Fibroblast of skin of right quadriceps (primary cell): ENCODE results near the gene DUS2.
"Not testable (repeated sequence)": the region's sequence is repeated elsewhere in the genome, so short reads cannot be mapped to it uniquely, and the experiment has no call there.

Experiments used
- DNase-seq: peaks from one replicate; pipeline ENCODE4 v3.0.0-alpha.2; 2013

Gene DUS2

DNA sequence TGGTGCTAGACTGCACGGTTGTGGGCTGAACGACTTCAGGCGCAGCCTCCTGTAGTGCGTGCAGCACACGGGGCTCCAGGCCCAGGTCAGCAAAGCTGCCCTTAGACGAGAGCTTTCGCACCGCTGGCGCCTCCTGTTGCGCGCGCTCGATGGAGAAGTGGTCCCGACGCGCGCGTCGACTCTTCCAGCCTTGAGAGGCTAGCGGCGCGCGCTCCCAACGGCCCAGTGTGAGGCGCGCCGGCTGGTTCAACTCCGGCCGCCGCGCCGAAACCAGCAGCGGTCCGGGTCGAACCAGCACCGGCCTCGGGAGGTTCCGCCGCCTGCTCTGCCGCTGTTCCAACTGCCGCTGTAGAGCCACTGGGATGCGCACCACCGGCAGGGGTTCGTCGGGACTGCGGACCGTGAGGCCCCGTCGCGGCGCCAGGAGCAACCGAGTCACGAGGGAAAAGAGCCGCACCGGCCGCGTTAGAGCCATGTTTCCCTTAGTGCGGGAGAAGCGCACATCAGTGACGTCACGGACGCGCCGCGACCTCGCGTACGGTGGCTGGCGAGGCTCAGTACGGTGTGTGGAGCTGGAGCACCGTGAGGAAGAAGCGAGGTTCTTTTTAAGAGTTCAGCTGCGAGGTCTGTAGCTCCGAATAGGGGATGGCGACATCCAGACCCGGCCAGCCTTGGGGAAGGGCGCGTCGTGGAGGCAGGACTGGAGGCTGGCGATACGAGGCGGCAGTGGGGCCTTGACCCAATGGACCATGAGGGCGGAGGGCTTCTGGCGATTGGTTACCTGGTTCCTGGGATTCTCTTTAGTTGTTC, at the start of gene DUS2, which contains the start of gene DDX28:
Gene DUS2 (plus strand): TSS at position 557 of the 810 bp plus-strand sequence. CDS start 14,740 bp downstream, outside the sequence.
Gene DDX28 (minus strand): TSS at position 505 of the 810 bp plus-strand sequence. CDS start 30 bp downstream, at position 475.
- DNase-seq: peak; percentile 91

DNA sequence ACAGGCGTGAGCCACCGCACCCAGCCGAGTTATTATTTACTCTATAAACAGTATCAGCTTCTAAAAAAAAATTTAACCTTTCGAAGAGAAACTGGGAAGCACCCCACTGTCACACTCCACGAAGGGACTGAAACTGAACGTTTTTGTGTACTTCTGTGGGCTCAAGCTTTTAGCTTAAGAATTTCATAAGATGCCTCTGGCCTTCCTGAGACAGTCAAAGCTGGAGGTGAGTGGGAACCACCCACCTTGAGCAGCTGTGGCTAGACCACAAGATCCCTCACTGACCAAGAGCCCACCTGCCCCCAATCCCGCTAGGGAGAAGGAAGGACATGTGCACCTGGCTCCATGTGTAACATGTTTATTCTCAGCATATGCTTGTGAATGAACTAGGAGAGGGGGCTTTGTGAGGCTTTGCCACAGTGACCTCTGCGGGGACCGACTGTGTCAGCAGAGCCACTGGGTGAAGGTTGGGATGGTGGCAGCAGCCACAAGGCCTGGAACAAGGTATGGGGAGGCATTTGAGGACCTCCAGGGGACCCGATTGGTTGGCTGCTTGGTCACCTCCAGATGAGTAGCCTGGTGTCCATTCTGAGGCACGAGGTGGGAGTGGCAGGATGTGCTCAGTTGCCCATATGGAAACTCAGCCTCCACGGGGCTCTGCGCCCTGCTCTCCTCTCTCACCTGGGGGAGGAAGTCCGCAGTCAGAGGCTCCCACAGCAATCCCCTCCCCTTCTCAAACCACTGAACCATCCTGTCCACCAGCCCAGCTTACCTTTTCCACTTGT, 47.6 kb upstream of the DUS2 start:
- no peak for DNase-seq

DNA sequence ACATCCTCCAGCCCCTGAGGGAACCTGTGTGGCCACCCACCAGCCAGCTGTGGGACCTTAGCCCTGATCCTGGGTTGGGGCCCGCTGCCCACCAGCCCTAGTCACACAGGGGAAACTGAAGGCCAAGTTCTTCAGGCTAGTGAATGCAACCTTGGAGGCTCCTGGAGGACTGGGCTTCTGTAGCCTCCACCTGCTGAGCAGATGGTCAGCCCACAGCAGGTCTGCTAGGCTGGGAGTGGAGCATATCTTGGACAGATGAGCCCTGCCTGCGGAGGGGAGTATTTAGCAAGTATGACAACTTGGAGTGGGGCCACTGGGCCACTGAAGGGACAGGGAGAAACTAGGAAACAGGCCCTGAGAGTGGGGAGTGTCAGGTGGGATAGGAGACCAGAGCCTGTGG, 46.9 kb upstream of the DUS2 start:
- no peak for DNase-seq

DNA sequence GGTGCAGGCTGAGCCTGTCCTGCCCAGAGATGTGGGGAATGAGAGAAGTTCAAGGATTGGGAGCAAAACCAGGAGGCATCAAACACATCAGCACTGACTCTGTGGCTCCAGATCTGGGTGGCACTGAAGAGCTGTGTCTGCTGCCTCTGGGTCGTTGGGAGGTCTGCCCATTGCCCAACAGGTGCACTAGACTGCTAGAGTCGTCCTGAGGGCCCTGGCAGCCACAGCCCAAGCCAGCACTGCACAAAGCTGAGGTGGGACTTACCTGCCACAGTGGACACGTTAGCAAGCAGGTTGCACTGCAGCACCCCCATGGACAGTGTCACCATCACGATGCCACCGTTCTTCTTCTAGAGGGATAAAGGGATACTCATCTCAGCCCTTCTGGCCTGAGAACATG, 46.1 kb upstream of the DUS2 start:
- DNase-seq: no peak

DNA sequence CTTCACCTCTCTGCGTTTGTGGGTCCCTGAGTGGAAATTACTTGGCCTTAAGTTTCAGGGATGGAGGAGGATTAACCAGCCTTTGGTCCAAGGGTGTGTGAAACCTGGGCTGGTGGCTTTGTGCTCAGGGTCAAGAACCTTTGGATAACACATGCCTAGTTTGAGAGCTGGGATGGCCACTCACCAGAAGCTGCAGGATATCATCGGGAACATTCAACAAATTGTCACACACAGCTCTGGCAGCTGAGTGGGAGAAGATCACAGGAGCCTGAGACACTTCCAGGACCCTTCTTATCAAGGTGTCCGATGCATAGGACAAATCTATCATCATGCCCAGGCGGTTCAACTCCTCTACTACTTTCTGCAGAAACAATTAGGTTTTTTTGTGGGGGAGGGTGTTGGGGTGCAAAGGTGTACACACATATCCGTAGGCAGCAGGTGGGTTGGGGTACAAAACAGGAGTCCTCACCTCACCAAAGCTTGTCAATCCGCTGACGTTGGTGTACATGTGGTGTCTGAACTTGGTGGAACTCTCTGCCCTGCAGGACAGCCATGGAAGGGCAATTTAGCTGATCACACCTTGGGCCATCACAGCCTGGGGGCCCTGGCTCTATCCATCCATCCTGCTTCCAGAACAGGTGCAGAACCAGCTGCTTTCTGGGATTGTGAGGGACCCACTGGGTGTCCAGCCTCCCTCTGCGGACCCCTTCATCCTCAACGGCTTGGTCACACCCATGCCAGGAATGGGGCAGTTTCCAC, 45.4 kb upstream of the DUS2 start:
- no peak for DNase-seq

DNA sequence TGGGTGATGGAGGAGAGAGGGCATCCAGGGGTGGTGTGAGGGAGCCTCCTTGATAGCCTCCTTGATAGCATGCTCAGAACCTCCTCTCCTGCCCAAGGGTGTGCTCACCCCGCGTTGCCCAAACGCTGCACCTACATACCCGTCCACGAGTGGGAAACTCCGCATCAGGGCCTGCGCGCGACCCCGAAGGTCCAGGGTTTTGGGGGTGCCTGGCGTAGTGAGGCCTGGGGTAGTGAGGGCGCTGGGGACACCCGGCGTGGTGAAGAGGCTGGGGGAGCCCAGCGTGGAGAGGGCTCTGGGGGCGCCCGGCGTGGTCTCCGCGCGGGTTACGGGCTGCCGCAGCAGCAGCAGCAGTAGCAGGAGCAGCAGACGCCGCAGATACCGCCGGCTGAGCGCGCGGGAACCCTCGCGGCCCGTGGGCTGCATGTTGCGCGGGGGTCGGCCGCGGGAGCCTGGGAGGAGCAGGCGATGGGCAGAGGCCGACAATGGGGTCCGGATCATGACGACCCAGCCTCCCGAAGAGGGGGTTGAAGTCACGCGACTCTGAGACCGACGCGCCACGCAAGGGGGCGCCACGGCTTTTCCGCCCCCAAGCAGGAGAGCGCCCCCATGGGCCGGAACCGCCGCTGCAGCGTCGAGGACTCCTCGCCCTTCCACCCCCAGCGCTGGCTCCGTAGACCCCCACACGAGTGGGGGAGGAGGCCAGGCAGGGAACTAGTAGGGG, 43.0 kb upstream of the DUS2 start, which contains the start of gene DPEP3:
Gene DPEP3 (minus strand): TSS at position 545 of the 724 bp plus-strand sequence. CDS start 119 bp downstream, at position 426.
- DNase-seq: no peak

DNA sequence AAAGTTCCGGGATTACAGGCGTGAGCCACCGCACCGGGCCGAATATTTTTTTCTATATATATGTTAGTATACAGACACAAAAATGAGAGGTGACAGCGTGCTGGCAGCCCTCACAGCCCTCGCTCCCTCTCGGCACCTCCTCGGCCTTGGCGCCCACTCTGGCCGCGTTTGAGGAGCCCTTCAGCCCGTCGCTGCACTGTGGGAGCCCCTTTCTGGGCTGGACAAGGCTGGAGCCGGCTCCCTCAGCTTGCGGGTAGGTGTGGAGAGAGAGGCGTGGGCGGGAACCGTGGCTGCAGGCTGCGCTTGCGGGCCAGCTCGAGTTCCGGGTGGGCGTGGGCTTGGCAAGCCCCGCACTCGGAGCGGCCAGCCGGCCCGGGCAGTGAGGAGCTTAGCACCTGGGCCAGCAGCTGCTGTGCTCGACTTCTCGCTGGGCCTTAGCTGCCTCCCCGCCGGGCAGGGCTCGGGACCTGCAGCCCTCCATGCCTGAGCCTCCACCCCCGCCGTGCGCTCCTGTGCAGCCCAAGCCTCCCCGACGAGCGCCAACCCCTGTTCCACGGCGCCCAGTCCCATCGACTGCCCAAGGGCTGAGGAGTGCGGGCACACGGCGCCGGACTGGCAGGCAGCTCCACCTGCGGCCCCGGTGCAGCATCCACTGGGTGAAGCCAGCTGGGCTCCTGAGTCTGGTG, 40.9 kb upstream of the DUS2 start:
- no peak for DNase-seq

DNA sequence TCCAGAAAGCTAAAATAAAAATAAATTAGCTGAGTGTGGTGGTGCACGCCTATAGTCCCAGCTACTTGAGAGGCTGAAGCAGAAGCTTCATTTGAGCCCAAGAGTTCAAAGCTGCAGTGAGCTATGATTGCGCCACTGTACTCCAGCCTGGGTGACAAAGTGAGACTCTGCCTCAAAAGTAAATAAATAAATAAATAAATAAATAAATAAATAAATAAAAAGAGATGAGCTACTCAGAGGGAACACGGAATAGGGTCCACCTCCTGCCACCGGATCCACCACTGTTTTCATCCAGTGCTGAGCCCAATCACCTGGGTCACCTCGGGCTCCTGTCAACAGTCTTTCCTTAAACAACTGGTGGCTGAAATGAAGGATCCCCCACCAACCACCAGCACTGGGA, 36.1 kb upstream of the DUS2 start:
- no peak for DNase-seq

DNA sequence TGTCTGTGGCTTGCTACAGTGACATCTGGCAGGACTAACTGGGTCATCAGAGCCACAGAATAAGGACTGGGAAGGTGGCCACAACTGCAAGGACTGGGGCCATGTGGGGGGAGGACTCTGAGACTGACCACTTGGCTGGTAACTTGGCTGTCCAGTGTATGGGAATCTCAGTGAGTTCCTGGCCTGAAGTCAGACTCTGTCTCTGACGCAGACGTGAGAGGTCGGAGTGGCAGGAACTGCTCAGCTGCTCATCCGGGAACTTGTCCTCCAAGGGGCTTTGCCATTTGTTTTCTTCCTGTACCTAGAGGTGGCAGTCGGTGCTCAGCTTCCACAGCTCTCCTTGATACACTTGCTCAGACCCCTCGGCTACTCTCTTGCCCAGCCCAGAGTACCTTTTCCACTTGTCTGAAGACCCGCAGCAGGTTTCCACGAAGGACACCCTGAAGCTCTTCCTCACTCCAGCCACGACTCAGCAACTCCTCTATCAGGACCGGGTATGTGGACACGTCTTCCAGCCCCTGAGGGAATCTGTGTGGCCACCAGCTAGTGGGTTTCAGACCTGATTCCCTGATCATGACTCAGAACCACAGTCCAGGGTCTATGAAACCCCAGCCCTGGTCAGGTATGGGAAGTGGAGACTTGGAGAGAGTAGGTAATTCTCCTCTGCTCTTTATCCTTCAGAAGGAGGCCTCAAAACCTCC, 35.5 kb upstream of the DUS2 start:
- no peak for DNase-seq

DNA sequence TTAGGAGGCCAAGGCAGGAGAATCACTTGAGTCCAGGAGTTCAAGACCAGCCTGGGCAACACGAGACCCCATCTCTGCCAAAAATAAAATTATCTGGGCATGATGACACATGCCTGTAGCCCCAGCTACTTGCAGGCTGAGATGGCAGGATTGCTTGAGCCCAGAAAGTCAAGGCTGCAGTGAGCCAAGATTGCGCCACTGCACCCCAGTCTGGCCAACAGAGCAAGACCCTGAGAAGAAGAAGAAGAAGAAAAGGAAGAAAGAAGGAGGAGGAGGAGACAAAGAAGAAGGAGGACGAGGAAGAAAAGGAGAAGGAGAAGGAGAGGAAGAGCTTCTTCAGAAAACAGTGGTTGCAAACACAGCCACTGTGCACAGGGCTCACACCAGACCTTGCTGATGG, 34.4 kb upstream of the DUS2 start:
- no peak for DNase-seq

DNA sequence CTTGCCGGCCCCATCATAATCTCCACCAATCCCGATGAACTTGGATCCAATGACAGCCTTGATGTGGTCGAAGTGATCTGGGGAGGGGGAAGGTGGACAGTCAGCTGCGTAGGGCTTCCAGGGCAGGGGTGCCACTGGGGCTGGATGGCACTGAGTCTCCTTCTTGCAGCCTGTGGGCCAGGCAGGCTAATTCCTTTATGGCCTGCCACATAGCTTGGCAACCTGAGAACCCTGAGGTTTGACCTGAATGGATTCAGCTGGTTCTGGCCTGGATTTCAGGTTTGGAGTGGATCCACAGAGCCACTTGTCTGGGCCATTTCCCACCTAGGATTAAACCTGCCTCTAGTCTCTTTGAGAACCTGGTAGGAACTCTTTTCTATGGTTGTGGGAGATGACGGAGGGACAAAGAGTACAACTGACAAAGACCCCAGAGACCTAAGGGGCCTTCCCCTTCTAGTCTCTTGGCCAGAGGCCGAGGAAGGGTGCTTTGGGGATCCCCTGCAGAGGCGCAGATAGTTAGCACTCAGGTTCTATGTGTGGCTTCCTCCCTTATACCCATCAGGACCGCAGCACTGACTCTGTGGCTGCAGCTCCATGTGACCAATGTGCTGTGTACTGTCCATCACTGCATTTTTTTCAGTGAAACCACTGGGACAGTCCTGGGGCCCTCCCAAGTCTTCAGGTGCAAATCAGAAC, 33.6 kb upstream of the DUS2 start:
- no peak for DNase-seq

DNA sequence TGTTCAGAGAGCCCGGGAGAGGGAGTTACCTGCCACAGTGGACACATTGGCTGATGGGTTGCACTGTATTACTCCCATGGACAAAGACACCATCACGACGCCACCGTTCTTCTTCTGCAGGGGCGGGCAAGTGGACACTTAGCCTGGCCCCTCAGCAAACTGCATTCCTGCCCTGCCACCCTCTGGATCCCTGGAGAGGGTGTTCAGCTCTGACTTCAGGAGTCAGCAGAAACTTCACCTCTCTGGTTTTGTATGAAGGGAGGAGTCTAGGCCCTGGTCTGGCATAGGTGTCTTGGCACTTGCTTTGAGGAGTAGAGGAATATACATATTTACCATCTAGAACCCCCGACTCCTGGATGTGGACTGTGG, 33.1 kb upstream of the DUS2 start:
- DNase-seq: no peak

DNA sequence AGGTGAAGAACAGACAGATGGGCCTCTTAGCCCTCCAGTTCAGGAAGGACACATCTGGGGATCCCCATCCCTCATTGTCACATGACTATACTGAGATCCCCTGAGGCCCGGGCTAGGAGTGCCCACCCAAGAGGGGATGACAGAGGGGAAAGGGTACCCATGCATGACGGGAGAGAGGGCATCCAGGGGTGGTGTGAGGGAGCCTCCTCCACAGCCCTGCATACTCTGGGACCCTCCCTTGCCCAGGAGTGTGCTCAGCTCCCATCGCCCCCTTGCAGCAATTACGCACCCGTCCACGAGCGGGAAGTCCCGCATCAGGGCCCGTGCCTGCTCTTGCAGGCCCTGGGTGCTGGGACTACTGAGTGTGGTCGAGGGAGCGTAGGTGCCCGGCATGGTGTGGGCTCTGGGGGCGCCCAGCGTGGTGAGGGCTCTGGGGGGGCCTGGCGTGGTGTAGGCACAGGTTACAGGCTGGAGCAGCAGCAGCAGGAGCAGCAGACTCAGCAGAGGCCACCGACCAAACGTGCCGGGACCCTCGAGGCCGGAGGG, 30.4 kb upstream of the DUS2 start:
- DNase-seq: no peak

DNA sequence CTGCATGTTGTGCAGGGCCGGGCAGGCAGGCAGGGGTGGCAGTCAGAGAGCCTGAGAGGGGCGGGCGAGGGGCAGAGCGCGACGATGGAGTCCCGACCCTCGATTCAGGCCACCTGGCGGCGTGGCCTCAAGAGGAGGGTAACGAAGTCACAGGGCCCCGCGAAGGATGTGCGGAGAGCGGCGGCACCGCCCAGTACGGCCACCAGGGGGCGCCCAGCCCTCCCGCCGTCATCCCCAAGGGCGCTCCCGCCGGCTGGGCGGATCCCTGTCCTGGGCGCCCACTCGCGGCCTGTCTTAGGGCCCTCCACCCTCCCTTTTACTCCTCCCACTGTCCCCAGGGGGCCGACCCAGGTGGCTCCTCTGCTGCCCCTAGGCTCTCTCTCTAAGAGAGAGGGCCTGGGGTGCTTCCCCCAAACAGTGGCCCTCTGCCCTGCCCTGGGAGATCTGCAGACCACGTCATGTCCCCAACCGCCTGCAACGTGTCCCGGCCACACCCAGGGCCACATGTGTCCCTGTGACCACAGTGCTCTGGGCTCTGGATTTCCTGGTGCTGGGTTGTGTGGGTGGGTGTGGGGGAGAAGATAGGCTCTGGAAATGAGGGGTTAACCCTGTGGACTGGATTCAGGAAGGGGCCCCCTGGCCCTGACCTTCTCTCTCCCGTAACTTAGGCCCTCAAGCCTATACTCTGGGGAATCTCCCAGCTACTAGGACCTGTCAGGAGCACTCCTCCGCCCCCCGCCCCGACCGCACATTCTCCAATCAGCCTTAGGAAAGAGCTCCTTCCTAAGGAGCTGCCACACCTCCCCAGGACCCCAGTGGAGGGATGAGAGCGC, 29.7 kb upstream of the DUS2 start:
- peak; percentile 67 for DNase-seq

DNA sequence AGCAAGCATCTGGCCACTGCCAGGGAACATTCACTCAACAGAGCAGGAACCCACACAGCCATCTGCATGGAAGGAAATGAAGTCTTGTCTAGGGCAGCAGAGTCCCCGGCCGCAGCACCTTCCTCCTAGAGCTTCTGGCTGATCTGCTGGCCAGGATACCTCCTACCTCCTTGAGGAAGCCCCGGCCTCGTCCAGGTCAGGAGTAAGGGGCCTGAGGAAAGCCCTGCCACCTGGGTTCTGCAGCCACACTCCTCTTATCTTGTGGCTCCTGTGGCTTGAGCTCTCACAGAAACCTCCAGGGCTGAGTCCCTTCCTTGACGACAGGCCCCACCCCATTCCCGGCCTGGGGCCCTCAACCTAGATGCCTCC, 29.1 kb upstream of the DUS2 start:
- not testable (repeated sequence) for DNase-seq

DNA sequence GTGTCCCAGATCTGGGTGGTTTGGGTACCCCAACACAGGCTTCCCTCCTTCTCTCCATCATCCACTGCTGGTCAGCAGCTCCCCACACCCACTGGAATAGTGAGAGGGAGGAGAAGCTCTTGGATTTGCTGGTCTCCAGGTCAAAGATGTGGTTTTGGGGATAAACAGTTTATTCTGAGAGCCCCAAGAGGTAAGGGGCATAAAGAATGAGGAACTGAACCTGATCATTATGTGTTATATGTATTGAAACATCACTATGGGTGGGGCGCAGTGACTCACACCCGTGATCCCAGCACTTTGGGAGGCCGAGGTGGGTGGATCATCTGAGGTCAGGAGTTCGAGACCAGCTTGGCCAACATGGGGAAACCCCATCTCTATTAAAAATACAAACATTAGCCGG, 27.7 kb upstream of the DUS2 start:
- DNase-seq: no peak

DNA sequence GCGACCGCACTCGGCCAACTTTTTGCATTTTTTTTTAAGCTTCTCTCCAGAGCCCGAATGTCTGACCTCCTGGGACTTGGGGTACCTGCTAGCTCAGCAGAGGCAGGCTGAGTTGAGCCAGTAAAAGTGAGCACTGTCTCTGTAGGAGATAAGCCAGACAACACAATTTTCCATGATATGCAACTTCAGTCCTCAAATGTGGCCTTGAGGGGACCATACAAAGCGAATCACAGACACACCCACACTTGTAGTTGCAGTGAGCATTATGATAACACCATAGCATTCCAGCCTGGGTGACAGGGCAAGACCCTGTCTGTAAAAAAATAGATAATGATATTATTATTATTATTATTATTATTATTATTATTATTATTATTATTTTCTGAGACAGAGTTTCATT, 26.4 kb upstream of the DUS2 start:
- no peak for DNase-seq

DNA sequence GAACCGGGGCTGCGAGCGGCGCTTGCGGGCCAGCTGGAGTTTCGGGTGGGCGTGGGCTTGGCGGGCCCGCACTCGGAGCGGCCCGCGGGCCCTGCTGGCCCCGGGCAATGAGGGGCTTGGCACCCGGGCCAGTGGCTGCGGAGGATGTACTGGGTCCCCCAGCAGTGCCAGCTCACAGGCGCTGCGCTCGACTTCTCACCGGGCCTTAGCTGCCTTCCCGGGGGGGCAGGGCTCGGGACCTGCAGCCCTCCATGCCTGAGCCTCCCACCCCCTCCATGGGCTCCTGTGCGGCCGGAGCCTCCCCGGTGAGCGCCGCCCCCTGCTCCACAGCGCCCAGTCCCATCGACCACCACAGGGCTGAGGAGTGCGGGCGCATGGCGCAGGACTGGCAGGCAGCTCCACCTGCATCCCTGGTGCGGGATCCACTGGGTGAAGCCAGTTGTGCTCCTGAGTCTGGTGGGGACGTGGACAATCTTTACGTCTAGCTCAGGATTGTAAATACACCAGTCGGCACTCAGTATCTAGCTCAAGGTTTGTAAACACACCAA, 24.8 kb upstream of the DUS2 start:
- DNase-seq: not testable (repeated sequence)
